ENCODE measurements around the gene FOSL2. TPM values are rescaled to one million over a fixed set of nuclear protein-coding genes. Genes with fewer than 3 reads are reported as not detected.

FOSL2 gene
- total and polyA plus RNA-seq, 2 donors (not counting 1 experiment from before 2014, with no cell fraction given), result 2.5 to 37.7 TPM

DNA sequence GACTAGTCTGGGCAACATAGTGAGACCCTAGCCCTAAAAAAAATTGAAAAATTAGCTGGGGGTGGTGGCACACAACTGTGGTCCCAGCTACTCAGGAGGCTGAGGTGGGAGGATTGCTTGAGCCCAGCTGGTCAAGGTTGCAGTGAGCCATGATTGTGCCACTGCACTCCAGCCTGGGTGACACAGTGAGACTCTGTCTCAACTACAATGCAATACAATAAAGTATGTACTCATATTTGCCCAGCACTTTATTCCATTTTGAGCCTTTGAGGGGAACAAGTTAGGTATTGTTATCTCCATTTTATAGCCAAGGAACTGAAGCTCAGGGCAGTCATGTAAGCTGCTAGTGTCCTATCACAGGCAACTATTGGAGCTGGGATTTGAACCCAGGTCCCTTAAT lies 53.9 kb downstream of the FOSL2 start:
- no peak overlapping the region for H2AFZ ChIP-seq (ENCODE audit: insufficient read depth, low read depth, low read length, poor library complexity, severe bottlenecking)
- no peak overlapping the region for H3K4me2 ChIP-seq (replicated peaks; ENCODE audit: low read depth, low read length, poor library complexity, severe bottlenecking)
- no peaks in the 10 kb centered on the region for H3K36me3 ChIP-seq (replicated peaks in 1 of 2; ENCODE audit: control extremely low read depth in 1 of 2, control insufficient read depth in 1 of 2, extremely low read depth in 1 of 2, insufficient read depth in 2 of 2, low read length in 1 of 2)
- Mint-ChIP-seq H3K9me3 (ENCODE audit: insufficient read depth) (no peaks in the 10 kb centered on the region), H3K4me1 (no peaks in the 10 kb centered on the region), H3K27me3 (peaks cover 17% of the 10 kb centered on the region), H3K27ac (no peak overlapping the region), H3K4me3 (no peak overlapping the region)
- H3K9ac ChIP-seq (ENCODE audit: low read length), result no peak overlapping the region
- no peaks in the 10 kb centered on the region for H3K27me3 ChIP-seq (replicated peaks in 1 of 4; ENCODE audit: control extremely low read depth in 1 of 4, control insufficient read depth in 3 of 4, insufficient read depth in 4 of 4, low read length in 3 of 4)
- H3K27ac ChIP-seq (ENCODE audit: low read length in 2 of 2), result no peak overlapping the region
- H4K20me1 ChIP-seq (ENCODE audit: control insufficient read depth, insufficient read depth, low read length, poor library complexity, severe bottlenecking), result no peaks in the 10 kb centered on the region
- no peak overlapping the region for H3K4me3 ChIP-seq (ENCODE audit: control extremely low read depth in 1 of 5, extremely low read depth in 1 of 5, insufficient read depth in 1 of 5, low read depth in 2 of 5, low read length in 4 of 5)
- no peaks in the 10 kb centered on the region for H3K79me2 ChIP-seq (ENCODE audit: control insufficient read depth, insufficient read depth, low read length)
- CTCF ChIA-PET, result interaction anchor here (1.3 kb wide), 1 partner anchor 743 kb away, joined by 5 read pairs; no protein-coding TSS in a partner anchor
- DNase-seq (no peak), ATAC-seq (ENCODE audit: low read depth) (no peak)
- intact Hi-C loops (cut with micrococcal nuclease), result no loop called here
- no peaks in the 10 kb centered on the region for H3K4me1 ChIP-seq (ENCODE audit: control insufficient read depth in 2 of 2, insufficient read depth in 2 of 2, low read length in 2 of 2)
- no peaks in the 10 kb centered on the region for H3K9me3 ChIP-seq (ENCODE audit: control extremely low read depth in 1 of 3, control insufficient read depth in 2 of 3, insufficient read depth in 1 of 3, low read length in 2 of 3)
- POLR2A ChIA-PET, result interaction anchor here (0.6 kb wide), 1 partner anchor 734 kb away, joined by 8 read pairs; no protein-coding TSS in a partner anchor
- TF ChIP-seq EZH2 (IDR thresholded peaks at IDR 0.05; ENCODE audit: borderline replicate concordance, insufficient read depth, low read depth, low read length, poor library complexity, severe bottlenecking), result no peak
- TF ChIP-seq, protein P1, sequence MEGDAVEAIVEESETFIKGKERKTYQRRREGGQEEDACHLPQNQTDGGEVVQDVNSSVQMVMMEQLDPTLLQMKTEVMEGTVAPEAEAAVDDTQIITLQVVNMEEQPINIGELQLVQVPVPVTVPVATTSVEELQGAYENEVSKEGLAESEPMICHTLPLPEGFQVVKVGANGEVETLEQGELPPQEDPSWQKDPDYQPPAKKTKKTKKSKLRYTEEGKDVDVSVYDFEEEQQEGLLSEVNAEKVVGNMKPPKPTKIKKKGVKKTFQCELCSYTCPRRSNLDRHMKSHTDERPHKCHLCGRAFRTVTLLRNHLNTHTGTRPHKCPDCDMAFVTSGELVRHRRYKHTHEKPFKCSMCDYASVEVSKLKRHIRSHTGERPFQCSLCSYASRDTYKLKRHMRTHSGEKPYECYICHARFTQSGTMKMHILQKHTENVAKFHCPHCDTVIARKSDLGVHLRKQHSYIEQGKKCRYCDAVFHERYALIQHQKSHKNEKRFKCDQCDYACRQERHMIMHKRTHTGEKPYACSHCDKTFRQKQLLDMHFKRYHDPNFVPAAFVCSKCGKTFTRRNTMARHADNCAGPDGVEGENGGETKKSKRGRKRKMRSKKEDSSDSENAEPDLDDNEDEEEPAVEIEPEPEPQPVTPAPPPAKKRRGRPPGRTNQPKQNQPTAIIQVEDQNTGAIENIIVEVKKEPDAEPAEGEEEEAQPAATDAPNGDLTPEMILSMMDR (IDR thresholded peaks at IDR 0.05), result no peak

DNA sequence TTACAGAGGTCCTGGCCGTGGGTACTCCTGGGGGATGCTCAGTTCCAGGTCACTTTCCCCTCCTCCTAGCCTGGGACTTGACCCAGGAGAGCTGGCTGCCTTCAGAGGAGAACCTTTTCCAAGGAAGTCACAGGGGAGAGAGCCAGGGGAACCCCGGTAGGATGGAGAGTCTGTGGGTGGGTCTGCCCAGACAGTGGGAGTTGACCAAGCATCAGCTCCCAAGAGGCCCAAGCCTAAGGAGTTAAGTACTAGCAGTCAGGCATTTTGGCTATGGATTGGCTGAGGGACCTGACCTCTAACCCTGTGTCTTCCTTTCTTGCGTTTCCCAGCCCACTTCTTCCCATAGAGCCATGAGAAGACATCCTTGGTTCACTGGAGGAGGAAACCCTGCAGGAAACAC lies 54.4 kb downstream of the FOSL2 start:
- TF ChIP-seq, protein P1 (IDR thresholded peaks at IDR 0.05), result no peak
- no peak for TF ChIP-seq EZH2 (IDR thresholded peaks at IDR 0.05; ENCODE audit: borderline replicate concordance, insufficient read depth, low read depth, low read length, poor library complexity, severe bottlenecking)
- Histone ChIP-seq H3K9me3 (ENCODE audit: control extremely low read depth in 1 of 3, control insufficient read depth in 2 of 3, insufficient read depth in 1 of 3, low read length in 2 of 3) (no peaks in the 10 kb centered on the region), H3K4me2 (replicated peaks; ENCODE audit: low read depth, low read length, poor library complexity, severe bottlenecking) (no peak overlapping the region), H2AFZ (ENCODE audit: insufficient read depth, low read depth, low read length, poor library complexity, severe bottlenecking) (no peak overlapping the region), H3K36me3 (replicated peaks in 1 of 2; ENCODE audit: control extremely low read depth in 1 of 2, control insufficient read depth in 1 of 2, extremely low read depth in 1 of 2, insufficient read depth in 2 of 2, low read length in 1 of 2) (no peaks in the 10 kb centered on the region), H3K79me2 (ENCODE audit: control insufficient read depth, insufficient read depth, low read length) (no peaks in the 10 kb centered on the region), H3K4me3 (ENCODE audit: control extremely low read depth in 1 of 5, extremely low read depth in 1 of 5, insufficient read depth in 1 of 5, low read depth in 2 of 5, low read length in 4 of 5) (no peak overlapping the region), H4K20me1 (ENCODE audit: control insufficient read depth, insufficient read depth, low read length, poor library complexity, severe bottlenecking) (no peaks in the 10 kb centered on the region), H3K27me3 (replicated peaks in 1 of 4; ENCODE audit: control extremely low read depth in 1 of 4, control insufficient read depth in 3 of 4, insufficient read depth in 4 of 4, low read length in 3 of 4) (no peaks in the 10 kb centered on the region), H3K27ac (ENCODE audit: low read length in 2 of 2) (no peak overlapping the region), H3K4me1 (ENCODE audit: control insufficient read depth in 2 of 2, insufficient read depth in 2 of 2, low read length in 2 of 2) (no peaks in the 10 kb centered on the region), H3K9ac (ENCODE audit: low read length) (no peak overlapping the region)
- Mint-ChIP-seq H3K27ac (no peak overlapping the region), H3K4me1 (no peaks in the 10 kb centered on the region), H3K4me3 (no peak overlapping the region), H3K9me3 (ENCODE audit: insufficient read depth) (no peaks in the 10 kb centered on the region), H3K27me3 (peaks cover 12% of the 10 kb centered on the region)
- ATAC-seq (ENCODE audit: low read depth), result no peak
- DNase-seq, result no peak
- POLR2A ChIA-PET, result interaction anchor here (0.6 kb wide), 1 partner anchor 734 kb away, joined by 8 read pairs; no protein-coding TSS in a partner anchor
- intact Hi-C loops (cut with micrococcal nuclease), result no loop called here
- WGBS (ENCODE audit: insufficient coverage), result 85% methylated on average over 2 of the region's 3 CpGs
- CTCF ChIA-PET, result no interaction called here
